ENCODE results near the gene ZNF800. TPM values are rescaled to one million over a fixed set of nuclear protein-coding genes. Genes with fewer than 3 reads are reported as not detected.

The ZNF800 gene
- total and polyA plus RNA-seq, 11 donors = 4.2 to 34.7 (median 22.3) TPM

- intact Hi-C loops (cut with DNase I) = no loop called here
- Histone ChIP-seq H3K27me3 (no peaks in the 10 kb centered on the region), H3K4me1 (peaks cover 0 to 44% (median 8%) of the 10 kb centered on the region in 12 donors), H3K36me3 (peaks cover 0 to 57% (median 38%) of the 10 kb centered on the region in 9 donors), H3K4me3 (no peak overlapping the region), H3K9me3 (no peaks in the 10 kb centered on the region), H3K27ac (no peak overlapping the region)
- ATAC-seq (no peak), DNase-seq (no peak)
- no peak for TF ChIP-seq POLR2A (IDR thresholded peaks at IDR 0.05)
- no peak for TF ChIP-seq CTCF (IDR thresholded peaks at IDR 0.05)
- WGBS, 4 donors = 42 to 49% (median 48%) methylated on average over 1 of the region's 1 CpG
These were observed 14.0 kb downstream of the ZNF800 start for GRCh38 chr7:127378537-127378936.

- TF ChIP-seq POLR2A (IDR thresholded peaks at IDR 0.05) (no peak), CTCF (IDR thresholded peaks at IDR 0.05) (no peak)
- ATAC-seq (no peak), DNase-seq (no peak)
- Histone ChIP-seq H3K4me3 (no peak overlapping the region), H3K27ac (no peak overlapping the region), H3K27me3 (no peaks in the 10 kb centered on the region), H3K4me1 (peaks cover 0 to 33% (median 2%) of the 10 kb centered on the region in 12 donors), H3K36me3 (peaks cover 0 to 59% (median 42%) of the 10 kb centered on the region in 9 donors), H3K9me3 (no peaks in the 10 kb centered on the region)
- 0 to 53% (median 48%) methylated on average over 1 of the region's 1 CpG for WGBS, 4 donors
- intact Hi-C loops (cut with DNase I) = no loop called here
These were observed 15.1 kb downstream of the ZNF800 start for GRCh38 chr7:127377425-127377824.

GRCh38 chr7:127375631-127376030 is 16.9 kb downstream of the ZNF800 start:
- Histone ChIP-seq H3K9me3 (no peaks in the 10 kb centered on the region), H3K27me3 (no peaks in the 10 kb centered on the region), H3K4me1 (peaks cover 0 to 18% (median 2%) of the 10 kb centered on the region in 12 donors), H3K4me3 (no peak overlapping the region), H3K36me3 (peaks cover 0 to 71% (median 57%) of the 10 kb centered on the region in 9 donors), H3K27ac (no peak overlapping the region)
- WGBS, 4 donors = 97 to 100% (median 99%) methylated on average over 1 of the region's 1 CpG
- intact Hi-C loops (cut with DNase I) = no loop called here
- no peak for ATAC-seq
- no peak for TF ChIP-seq CTCF (IDR thresholded peaks at IDR 0.05)
- no peak for TF ChIP-seq POLR2A (IDR thresholded peaks at IDR 0.05)
- DNase-seq = no peak

- TF ChIP-seq CTCF (IDR thresholded peaks at IDR 0.05) = no peak
- no peak for TF ChIP-seq POLR2A (IDR thresholded peaks at IDR 0.05)
- Histone ChIP-seq H3K4me1 (peaks cover 0 to 3% (median 0%) of the 10 kb centered on the region in 12 donors), H3K27ac (no peak overlapping the region), H3K36me3 (peaks cover 0 to 61% (median 41%) of the 10 kb centered on the region in 9 donors), H3K27me3 (no peaks in the 10 kb centered on the region), H3K4me3 (no peak overlapping the region), H3K9me3 (no peaks in the 10 kb centered on the region)
- WGBS, 4 donors = 93 to 98% (median 97%) methylated on average over 2 of the region's 2 CpGs
- DNase-seq (no peak), ATAC-seq (no peak)
- intact Hi-C loops (cut with DNase I) = no loop called here
These were observed 24.8 kb downstream of the ZNF800 start for GRCh38 chr7:127367679-127368078.
